Liver (tissue), 9 donors: ENCODE results near the gene KSR1. TPM values are rescaled to one million over a fixed set of nuclear protein-coding genes. Genes with fewer than 3 reads are reported as not detected.

Source experiments
- DNase-seq: peaks from one replicate; pipeline ENCODE4 v3.0.0-alpha.2; 2017; ENCODE audit warnings: low spot score
- H3K27ac ChIP-seq, 2 donors: one replicate each; pipeline ENCODE4 v1.7.0; 2013; ENCODE audit warnings: inconsistent platforms in 2 of 2, low read length in 2 of 2, control low read depth in 1 of 2, low read depth in 1 of 2, mild to moderate bottlenecking in 1 of 2
- H3K27me3 ChIP-seq, 4 donors: one replicate each; pipeline versions ENCODE4 v1.6.1 to v1.7.0; 2013; ENCODE audit warnings: low read length in 3 of 4, inconsistent platforms in 1 of 4, mild to moderate bottlenecking in 1 of 4, moderate library complexity in 1 of 4; ENCODE audit not compliant: control insufficient read depth in 4 of 4, insufficient read depth in 4 of 4
- H3K36me3 ChIP-seq, 4 donors: one replicate each; pipeline versions ENCODE4 v1.6.1 to v1.7.0; 2013; ENCODE audit warnings: low read length in 3 of 4, mild to moderate bottlenecking in 3 of 4, low read depth in 1 of 4, moderate library complexity in 1 of 4; ENCODE audit not compliant: control insufficient read depth in 4 of 4, insufficient read depth in 3 of 4
- H3K4me1 ChIP-seq, 4 donors: one replicate each; pipeline versions ENCODE4 v1.6.1 to v1.7.0; 2013; ENCODE audit warnings: low read length in 3 of 4, mild to moderate bottlenecking in 3 of 4, moderate library complexity in 1 of 4; ENCODE audit not compliant: control insufficient read depth in 4 of 4, insufficient read depth in 4 of 4
- H3K4me3 ChIP-seq, 3 donors: one replicate each; pipeline versions ENCODE4 v1.6.1 to v1.7.0; 2013; ENCODE audit warnings: low read length in 3 of 3, control low read depth in 1 of 3, low read depth in 1 of 3, mild to moderate bottlenecking in 1 of 3
- H3K9ac ChIP-seq, 2 donors: one replicate each; pipeline ENCODE4 v1.7.0; 2013; ENCODE audit warnings: low read length in 2 of 2, mild to moderate bottlenecking in 2 of 2, moderate library complexity in 2 of 2, control low read depth in 1 of 2, low read depth in 1 of 2
- H3K9me3 ChIP-seq, 4 donors: one replicate each; pipeline versions ENCODE4 v1.6.1 to v1.7.0; 2013; ENCODE audit warnings: low read length in 3 of 4; ENCODE audit not compliant: control insufficient read depth in 4 of 4
- ATF3 ChIP-seq: IDR thresholded peaks from 2 replicates; pipeline ENCODE4 v1.6.1; 2016; ENCODE audit warnings: antibody characterized with exemption
- CTCF ChIP-seq: fragments of 150-350 bp; IDR thresholded peaks from 2 replicates; pipeline ENCODE4 v1.5.1; 2017; ENCODE audit warnings: improper control_type of control experiment, low read depth, low read length; ENCODE audit not compliant: missing input control
- EGR1 ChIP-seq, 2 donors: IDR thresholded peaks; 2 replicates each; pipeline ENCODE4 v1.6.1; 2016 to 2018; ENCODE audit warnings: antibody characterized with exemption in 2 of 2, low read depth in 2 of 2
- FOXA1 ChIP-seq: IDR thresholded peaks from 2 replicates; pipeline ENCODE4 v1.6.1; 2016; ENCODE audit warnings: antibody characterized with exemption
- FOXA2 ChIP-seq: IDR thresholded peaks from 2 replicates; pipeline ENCODE4 v1.6.1; 2016; ENCODE audit warnings: antibody characterized with exemption
- GABPA ChIP-seq, 2 donors: IDR thresholded peaks in 1 of 2; conservative IDR thresholded peaks in 1 of 2; 2 replicates each; pipeline ENCODE4 v1.6.1; 2016; ENCODE audit warnings: antibody characterized with exemption in 2 of 2, mild to moderate bottlenecking in 1 of 2, moderate library complexity in 1 of 2
- HNF4A ChIP-seq, 2 donors: conservative IDR thresholded peaks; 2 replicates each; pipeline ENCODE4 v1.6.1; 2016; ENCODE audit warnings: antibody characterized with exemption in 2 of 2, mild to moderate bottlenecking in 2 of 2
- JUND ChIP-seq, 2 donors: IDR thresholded peaks; 2 replicates each; pipeline ENCODE4 v1.6.1; 2016; ENCODE audit warnings: antibody characterized with exemption in 2 of 2
- NR2F2 ChIP-seq: IDR thresholded peaks from 2 replicates; pipeline ENCODE4 v1.6.1; 2016; ENCODE audit warnings: antibody characterized with exemption
- RAD21 ChIP-seq, 2 donors: IDR thresholded peaks; 2 replicates each; pipeline ENCODE4 v1.6.1; 2016; ENCODE audit warnings: antibody characterized with exemption in 2 of 2, mild to moderate bottlenecking in 2 of 2
- REST ChIP-seq: IDR thresholded peaks from 2 replicates; pipeline ENCODE4 v1.6.1; 2016; ENCODE audit warnings: antibody characterized with exemption, mild to moderate bottlenecking
- RXRA ChIP-seq, 2 donors: IDR thresholded peaks; 2 replicates each; pipeline ENCODE4 v1.6.1; 2017 to 2018; ENCODE audit warnings: antibody characterized with exemption in 2 of 2, mild to moderate bottlenecking in 1 of 2
- SP1 ChIP-seq: IDR thresholded peaks from 2 replicates; pipeline ENCODE4 v1.6.1; 2018; ENCODE audit warnings: antibody characterized with exemption, mild to moderate bottlenecking
- TAF1 ChIP-seq: conservative IDR thresholded peaks from 2 replicates; pipeline ENCODE4 v1.6.1; 2016; ENCODE audit warnings: antibody characterized with exemption, mild to moderate bottlenecking
- YY1 ChIP-seq: IDR thresholded peaks from 2 replicates; pipeline ENCODE4 v1.6.1; 2016; ENCODE audit warnings: antibody characterized with exemption, mild to moderate bottlenecking
- WGBS: extraction: QIAGEN DNeasy Blood & Tissue Kit; methylation state at CpG from one replicate; pipeline ENCODE4 v1.1.7; 2013; 5-methylcytosine and 5-hydroxymethylcytosine counted together
- polyA plus RNA-seq, 2 donors: library from polyadenylated mRNA; stranded (reverse) in 1 of 2; unstranded in 1 of 2; fragments of 200-250 nt in 1 of 2; fragments of >200 nt in 1 of 2; fragmentation: Nextera tagmentation in 1 of 2; extraction: Ambion mirVana in 1 of 2; gene quantifications; one replicate each; pipeline versions ENCODE4 v1.2.1 to v1.2.3, GENCODE V29; 2013 to 2015
- total RNA-seq, 2 donors: library from RNA; depleted of rRNA; stranded (reverse); fragments of >200 nt; gene quantifications; one replicate each; pipeline ENCODE4 v1.2.3, GENCODE V29; 2014
- TF ChIP-seq, protein P1 (sequence below): IDR thresholded peaks from 2 replicates; pipeline ENCODE4 v1.6.1; 2016; ENCODE audit warnings: antibody characterized with exemption
- donor health status: healthy.
- donor health status: healthy.
- donor health status: healthy.
- donor health status: healthy.
- donor health status: healthy.

KSR1 gene
- total and polyA plus RNA-seq, 4 donors: 1.2 to 9.0 (median 4.1) TPM

GRCh38 chr17:27518048-27518447, 61.8 kb downstream of the KSR1 start:
- H3K9ac ChIP-seq: no peak overlapping the region
- no peaks in the 10 kb centered on the region for H3K9me3 ChIP-seq
- H3K27me3 ChIP-seq: no peaks in the 10 kb centered on the region
- no peaks in the 10 kb centered on the region for H3K4me1 ChIP-seq
- no peak overlapping the region for H3K4me3 ChIP-seq
- no peaks in the 10 kb centered on the region for H3K36me3 ChIP-seq
- no peak overlapping the region for H3K27ac ChIP-seq
- TF ChIP-seq RXRA (IDR thresholded peaks at IDR 0.05) (no peak), ATF3 (no peak), REST (no peak)
- 94% methylated on average over 3 of the region's 3 CpGs for WGBS
- no peak for DNase-seq

GRCh38 chr17:27518545-27519521, 62.6 kb downstream of the KSR1 start:
- no peak for TF ChIP-seq JUND (IDR thresholded peaks at IDR 0.05)
- no peak for TF ChIP-seq TAF1
- TF ChIP-seq YY1: no peak
- TF ChIP-seq GABPA (IDR thresholded peaks at IDR 0.05 in 1 of 2, conservative IDR thresholded peaks at IDR 0.05 in 1 of 2): no peak
- Histone ChIP-seq H3K27ac (no peak overlapping the region), H3K36me3 (no peaks in the 10 kb centered on the region), H3K27me3 (no peaks in the 10 kb centered on the region), H3K9me3 (no peaks in the 10 kb centered on the region), H3K4me1 (no peaks in the 10 kb centered on the region), H3K9ac (no peak overlapping the region), H3K4me3 (no peak overlapping the region)
- no peak for DNase-seq
- WGBS: 91% methylated on average over 13 of the region's 13 CpGs

- Histone ChIP-seq H3K9ac (no peak overlapping the region), H3K27me3 (no peaks in the 10 kb centered on the region), H3K36me3 (no peaks in the 10 kb centered on the region), H3K4me3 (no peak overlapping the region), H3K9me3 (no peaks in the 10 kb centered on the region), H3K4me1 (no peaks in the 10 kb centered on the region), H3K27ac (no peak overlapping the region)
- 83% methylated on average over 4 of the region's 4 CpGs for WGBS
- DNase-seq: no peak
- TF ChIP-seq RAD21 (IDR thresholded peaks at IDR 0.05) (no peak), EGR1 (IDR thresholded peaks at IDR 0.05; ENCODE audit: low read depth in 2 of 2) (no peak), HNF4A (conservative IDR thresholded peaks at IDR 0.05) (no peak), ATF3 (no peak), YY1 (no peak), FOXA2 (no peak), NR2F2 (no peak), FOXA1 (no peak), GABPA (IDR thresholded peaks at IDR 0.05 in 1 of 2, conservative IDR thresholded peaks at IDR 0.05 in 1 of 2) (no peak), REST (no peak), RXRA (IDR thresholded peaks at IDR 0.05) (no peak), JUND (IDR thresholded peaks at IDR 0.05) (no peak), CTCF (no peak), TAF1 (no peak), SP1 (no peak)
- TF ChIP-seq, protein P1, sequence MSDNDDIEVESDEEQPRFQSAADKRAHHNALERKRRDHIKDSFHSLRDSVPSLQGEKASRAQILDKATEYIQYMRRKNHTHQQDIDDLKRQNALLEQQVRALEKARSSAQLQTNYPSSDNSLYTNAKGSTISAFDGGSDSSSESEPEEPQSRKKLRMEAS: no peak
These were observed 63.3 kb downstream of the KSR1 start for GRCh38 chr17:27519550-27519949.
